ENCODE measurements around the gene CGB2. TPM values are rescaled to one million over a fixed set of nuclear protein-coding genes. Genes with fewer than 3 reads are reported as not detected.

CGB2 gene
- polyA plus RNA-seq, 1 donor from 2014 or later, result not detected

GRCh38 chr19:48994035-48994386 lies 37.7 kb upstream of the CGB2 start:
- Mint-ChIP-seq H3K9me3 (no peaks in the 10 kb centered on the region), H3K4me1 (peaks cover 14 to 25% (median 24%) of the 10 kb centered on the region in 3 donors), H3K27ac (peak overlapping the region; percentile 83 to 99 (median 93)), H3K4me3 (peak overlapping the region; percentile 93 to 98 (median 94)), H3K27me3 (no peaks in the 10 kb centered on the region), H3K36me3 (peaks cover 5% of the 10 kb centered on the region)

GRCh38 chr19:48997972-48998371 lies 33.7 kb upstream of the CGB2 start:
- Mint-ChIP-seq H3K4me3 (peak overlapping the region in 1 of 4 donors; percentile 60), H3K27ac (peak overlapping the region in 1 of 3 donors; percentile 11), H3K27me3 (no peaks in the 10 kb centered on the region), H3K9me3 (no peaks in the 10 kb centered on the region), H3K36me3 (peaks cover 5% of the 10 kb centered on the region), H3K4me1 (peaks cover 14 to 18% (median 18%) of the 10 kb centered on the region in 3 donors)

- H3K9me3 Mint-ChIP-seq, result no peaks in the 10 kb centered on the region
- peak overlapping the region in 1 of 4 donors; percentile 33 for H3K4me3 Mint-ChIP-seq
- H3K27ac Mint-ChIP-seq, result no peak overlapping the region
- H3K36me3 Mint-ChIP-seq, result peaks cover 3% of the 10 kb centered on the region
- H3K4me1 Mint-ChIP-seq, result peaks cover 9 to 11% (median 10%) of the 10 kb centered on the region in 3 donors
- no peaks in the 10 kb centered on the region for H3K27me3 Mint-ChIP-seq
Observed at GRCh38 chr19:48999481-49000325, 32.0 kb upstream of the CGB2 start.

GRCh38 chr19:49004133-49004532 lies 27.6 kb upstream of the CGB2 start:
- Mint-ChIP-seq H3K4me3 (no peak overlapping the region), H3K9me3 (no peaks in the 10 kb centered on the region), H3K27ac (no peak overlapping the region), H3K4me1 (peaks cover 4 to 6% (median 5%) of the 10 kb centered on the region in 3 donors), H3K27me3 (no peaks in the 10 kb centered on the region), H3K36me3 (peaks cover 3% of the 10 kb centered on the region)

- Mint-ChIP-seq H3K4me3 (no peak overlapping the region), H3K27ac (no peak overlapping the region)
Observed at GRCh38 chr19:49004964-49005614, 26.6 kb upstream of the CGB2 start.

GRCh38 chr19:49006905-49007304 lies 24.8 kb upstream of the CGB2 start:
- Mint-ChIP-seq H3K9me3 (no peaks in the 10 kb centered on the region), H3K27me3 (no peaks in the 10 kb centered on the region), H3K36me3 (no peaks in the 10 kb centered on the region), H3K27ac (no peak overlapping the region), H3K4me1 (peaks cover 0 to 2% (median 0%) of the 10 kb centered on the region in 3 donors), H3K4me3 (no peak overlapping the region)

More at GRCh38 chr19:49004964-49005614, 26.6 kb upstream of the CGB2 start:
- Mint-ChIP-seq H3K4me1 (peaks cover 0 to 2% (median 0%) of the 10 kb centered on the region in 3 donors), H3K27me3 (no peaks in the 10 kb centered on the region), H3K9me3 (no peaks in the 10 kb centered on the region), H3K36me3 (no peaks in the 10 kb centered on the region)

GRCh38 chr19:49009828-49010227 lies 21.9 kb upstream of the CGB2 start:
- no peaks in the 10 kb centered on the region for H3K27me3 Mint-ChIP-seq
- H3K9me3 Mint-ChIP-seq, result no peaks in the 10 kb centered on the region
- H3K27ac Mint-ChIP-seq, result no peak overlapping the region
- no peaks in the 10 kb centered on the region for H3K36me3 Mint-ChIP-seq
- H3K4me1 Mint-ChIP-seq, result no peaks in the 10 kb centered on the region
- H3K4me3 Mint-ChIP-seq, result no peak overlapping the region

- H3K4me3 Mint-ChIP-seq, result no peak overlapping the region
- H3K4me1 Mint-ChIP-seq, result no peaks in the 10 kb centered on the region
- no peaks in the 10 kb centered on the region for H3K36me3 Mint-ChIP-seq
- H3K27me3 Mint-ChIP-seq, result no peaks in the 10 kb centered on the region
- H3K9me3 Mint-ChIP-seq, result no peaks in the 10 kb centered on the region
- peak overlapping the region in 1 of 3 donors; percentile 10 for H3K27ac Mint-ChIP-seq
Observed at GRCh38 chr19:49010453-49010852, 21.2 kb upstream of the CGB2 start.

GRCh38 chr19:49011194-49011593 lies 20.5 kb upstream of the CGB2 start:
- no peaks in the 10 kb centered on the region for H3K36me3 Mint-ChIP-seq
- H3K27ac Mint-ChIP-seq, result peak overlapping the region in 1 of 3 donors; percentile 31
- no peak overlapping the region for H3K4me3 Mint-ChIP-seq

GRCh38 chr19:49014123-49014869 lies 17.4 kb upstream of the CGB2 start:
- H3K36me3 Mint-ChIP-seq, result peaks cover 1% of the 10 kb centered on the region
- no peak overlapping the region for H3K27ac Mint-ChIP-seq
- peaks cover 4% of the 10 kb centered on the region in 3 donors for H3K4me1 Mint-ChIP-seq
- H3K9me3 Mint-ChIP-seq, result no peaks in the 10 kb centered on the region
- peak overlapping the region in 2 of 4 donors; percentile 72 to 73 for H3K4me3 Mint-ChIP-seq
- peaks cover 3% of the 10 kb centered on the region for H3K27me3 Mint-ChIP-seq

More at GRCh38 chr19:49011194-49011593, 20.5 kb upstream of the CGB2 start:
- H3K27me3 Mint-ChIP-seq, result no peaks in the 10 kb centered on the region
- no peaks in the 10 kb centered on the region for H3K4me1 Mint-ChIP-seq
- no peaks in the 10 kb centered on the region for H3K9me3 Mint-ChIP-seq

- Mint-ChIP-seq H3K27me3 (peaks cover 3% of the 10 kb centered on the region), H3K9me3 (no peaks in the 10 kb centered on the region), H3K4me3 (peak overlapping the region in 1 of 4 donors; percentile 68), H3K27ac (no peak overlapping the region), H3K36me3 (peaks cover 1% of the 10 kb centered on the region), H3K4me1 (peaks cover 4 to 9% (median 6%) of the 10 kb centered on the region in 3 donors)
Observed at GRCh38 chr19:49014870-49015255, 16.8 kb upstream of the CGB2 start.

GRCh38 chr19:49016067-49016839 lies 15.4 kb upstream of the CGB2 start:
- peaks cover 1% of the 10 kb centered on the region for H3K36me3 Mint-ChIP-seq
- H3K4me1 Mint-ChIP-seq, result peaks cover 10 to 17% (median 14%) of the 10 kb centered on the region in 3 donors
- H3K27ac Mint-ChIP-seq, result no peak overlapping the region
- no peaks in the 10 kb centered on the region for H3K9me3 Mint-ChIP-seq
- peak overlapping the region in 2 of 4 donors; percentile 9 to 68 for H3K4me3 Mint-ChIP-seq
- peaks cover 5% of the 10 kb centered on the region for H3K27me3 Mint-ChIP-seq

- Mint-ChIP-seq H3K27me3 (peaks cover 5% of the 10 kb centered on the region), H3K27ac (peak within 1 kb of the TSS in 1 of 3 donors; percentile 69), H3K36me3 (peaks cover 1% of the 10 kb centered on the region), H3K4me3 (peak within 1 kb of the TSS; percentile 85 to 98 (median 95)), H3K4me1 (peaks cover 10 to 18% (median 18%) of the 10 kb centered on the region in 3 donors), H3K9me3 (no peaks in the 10 kb centered on the region)
Observed at GRCh38 chr19:49017041-49017665, 14.5 kb upstream of the CGB2 start, which contains the start of gene LHB. LHB (minus strand) TSS chr19:49017091; CDS start chr19:49017081, 10 bp downstream.
